HepG2 (cell line): ENCODE results near the gene GALNT10.

Experiments used
- CEBPB ChIP-seq: IDR thresholded peaks from 2 replicates; pipeline ENCODE4 v1.6.1; 2011; ENCODE audit warnings: low read depth, low read length, improper control_type of control experiment, borderline replicate concordance
- JUND ChIP-seq: sonication (generic); formaldehyde crosslinking; IDR thresholded peaks from 2 replicates; pipeline ENCODE4 v1.8.0; 2022; ENCODE audit warnings: mild to moderate bottlenecking, missing genetic modification reagents
- PCBP2 ChIP-seq: fragments of 200-400 bp; formaldehyde crosslinking; optimal IDR thresholded peaks from 2 replicates; pipeline ENCODE3; 2018; ENCODE audit warnings: low read length, low read depth; ENCODE audit not compliant: poor library complexity, severe bottlenecking
- RBM22 ChIP-seq: fragments of 200-400 bp; formaldehyde crosslinking; optimal IDR thresholded peaks from 2 replicates; pipeline ENCODE3; 2017; ENCODE audit warnings: mild to moderate bottlenecking, low read length, moderate library complexity
- ZNF124 ChIP-seq: sonication (generic); formaldehyde crosslinking; IDR thresholded peaks from 2 replicates; pipeline ENCODE4 v1.4.0; 2020; ENCODE audit warnings: missing genetic modification reagents
- ZSCAN30 ChIP-seq: sonication (generic); formaldehyde crosslinking; IDR thresholded peaks from 2 replicates; pipeline ENCODE4 v1.5.0; 2020; ENCODE audit warnings: mild to moderate bottlenecking, missing genetic modification reagents

DNA sequence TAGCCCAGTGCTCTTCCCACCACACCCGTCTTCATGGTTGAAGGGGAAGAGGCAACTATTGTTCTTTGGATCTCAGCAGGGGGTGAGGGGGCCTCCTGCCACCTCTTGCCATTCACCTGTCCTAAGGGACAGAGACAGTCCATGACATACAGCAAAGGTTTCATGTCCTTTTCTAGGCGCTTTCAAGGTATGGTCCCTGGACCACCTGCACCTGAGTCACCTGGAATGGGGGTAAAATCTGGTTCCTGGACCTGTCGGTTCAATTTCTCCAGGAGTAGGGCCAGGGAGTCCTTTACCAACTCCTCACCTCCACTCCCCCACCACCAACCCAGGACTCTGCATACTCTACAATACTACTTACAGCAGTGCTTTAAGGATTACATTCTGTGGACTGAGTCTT lies 221.8 kb downstream of the GALNT10 start:
- no peak for TF ChIP-seq PCBP2
- TF ChIP-seq CEBPB: no peak
- TF ChIP-seq JUND (CRISPR knock-in tag): no peak
- TF ChIP-seq ZSCAN30 (CRISPR knock-in tag): no peak
- no peak for TF ChIP-seq RBM22
- TF ChIP-seq ZNF124 (CRISPR knock-in tag): no peak
